ENCODE measurements around the gene RAB3C. TPM values are rescaled to one million over a fixed set of nuclear protein-coding genes. Genes with fewer than 3 reads are reported as not detected.
"Not testable (repeated sequence)": the region's sequence is repeated elsewhere in the genome, so short reads cannot be mapped to it uniquely, and the experiment has no call there.

The RAB3C gene, protein sequence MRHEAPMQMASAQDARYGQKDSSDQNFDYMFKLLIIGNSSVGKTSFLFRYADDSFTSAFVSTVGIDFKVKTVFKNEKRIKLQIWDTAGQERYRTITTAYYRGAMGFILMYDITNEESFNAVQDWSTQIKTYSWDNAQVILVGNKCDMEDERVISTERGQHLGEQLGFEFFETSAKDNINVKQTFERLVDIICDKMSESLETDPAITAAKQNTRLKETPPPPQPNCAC
- not detected in 2 replicates for total RNA-seq

DNA sequence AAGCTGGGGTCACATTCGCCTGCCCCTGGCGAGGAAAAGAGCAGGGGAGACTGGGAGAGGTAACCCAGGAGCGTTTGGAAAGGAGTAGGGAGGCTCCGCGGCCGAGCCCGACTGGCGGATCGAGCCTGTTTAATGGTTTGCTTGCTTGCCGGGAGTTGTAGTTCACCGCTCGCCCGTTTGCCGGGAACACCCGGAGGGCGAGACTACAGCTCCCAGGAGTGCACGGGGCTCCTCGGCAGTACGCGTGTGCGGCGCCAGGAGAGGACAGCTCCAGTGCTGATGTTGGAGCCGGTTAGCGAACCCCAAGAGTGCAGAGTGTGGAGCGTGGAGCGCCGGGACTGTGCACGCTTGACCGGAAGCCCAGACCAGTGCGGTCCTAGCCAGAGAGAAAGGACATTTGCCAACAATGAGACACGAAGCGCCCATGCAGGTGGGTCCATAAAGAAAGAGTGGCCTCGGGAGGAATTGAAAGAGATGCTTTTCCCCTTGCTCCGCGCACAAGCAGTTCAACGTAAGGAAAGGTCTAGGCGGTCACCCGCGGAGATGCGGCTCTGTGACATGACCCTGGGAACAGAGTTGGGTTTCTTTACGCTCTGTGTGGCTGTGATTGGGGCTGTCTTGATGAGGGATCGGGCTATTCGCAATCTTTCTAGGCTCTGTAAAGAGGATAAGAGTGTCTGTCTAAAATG lies at the start of gene RAB3C:
Gene RAB3C (plus strand): TSS at position 273 of the 689 bp plus-strand sequence. CDS start 134 bp downstream, at position 407.
- intact Hi-C loops (cut with micrococcal nuclease): no loop called here

DNA sequence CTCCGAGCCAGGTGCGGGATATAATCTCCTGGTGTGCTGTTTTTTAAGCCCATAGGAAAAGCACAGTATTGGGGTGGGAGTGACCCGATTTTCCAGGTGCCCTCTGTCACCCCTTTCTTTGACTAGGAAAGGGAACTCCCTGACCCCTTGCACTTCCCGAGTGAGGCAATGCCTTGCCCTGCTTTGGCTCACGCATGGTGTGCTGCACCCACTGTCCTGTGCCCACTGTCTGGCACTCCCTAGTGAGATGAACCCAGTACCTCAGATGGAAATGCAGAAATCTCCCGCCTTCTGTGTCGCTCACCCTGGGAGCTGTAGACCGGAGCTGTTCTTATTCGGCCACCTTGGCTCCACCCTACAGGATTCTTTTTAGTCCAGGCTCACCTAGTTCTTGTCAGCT lies 40.9 kb upstream of the RAB3C start:
- intact Hi-C loops (cut with micrococcal nuclease): not testable (repeated sequence)

DNA sequence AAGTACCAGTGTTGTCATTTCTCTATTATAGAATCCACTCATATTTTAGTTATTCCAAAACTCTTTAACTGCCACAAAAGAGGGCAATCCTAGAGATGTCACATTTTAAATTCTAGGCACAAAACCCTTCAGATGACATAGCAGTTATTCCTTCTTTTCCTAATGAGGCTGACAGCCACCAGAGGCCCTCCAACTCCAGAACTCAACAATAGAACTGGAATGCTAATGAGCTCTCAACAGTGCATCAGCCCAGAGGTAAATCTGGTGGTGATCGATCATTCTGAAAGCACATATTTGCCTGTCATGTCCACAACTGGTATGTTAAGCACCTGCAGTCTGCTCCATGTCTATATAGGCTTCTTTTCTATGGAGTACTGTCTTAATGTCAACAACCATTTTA lies 40.2 kb upstream of the RAB3C start:
- intact Hi-C loops (cut with micrococcal nuclease): no loop called here

DNA sequence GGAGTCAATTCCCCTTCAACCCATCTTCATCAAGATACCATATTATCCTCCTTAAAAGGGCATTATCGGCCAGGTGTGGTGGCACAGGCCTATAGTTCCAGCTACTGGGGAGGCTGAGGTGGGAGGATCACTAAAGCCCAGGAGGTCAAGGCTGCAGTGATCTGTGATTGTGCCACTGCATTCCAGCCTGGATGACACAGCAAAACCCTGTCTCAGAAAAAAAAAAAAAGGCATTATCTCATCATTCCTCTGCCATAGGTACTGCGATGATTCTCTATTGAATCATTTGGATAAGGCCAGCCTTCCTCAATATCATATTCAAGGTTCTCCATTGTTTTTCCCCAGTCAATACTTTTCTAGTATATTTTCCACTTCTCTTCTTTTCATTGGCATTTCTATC lies 39.2 kb upstream of the RAB3C start:
- intact Hi-C loops (cut with micrococcal nuclease): no loop called here

DNA sequence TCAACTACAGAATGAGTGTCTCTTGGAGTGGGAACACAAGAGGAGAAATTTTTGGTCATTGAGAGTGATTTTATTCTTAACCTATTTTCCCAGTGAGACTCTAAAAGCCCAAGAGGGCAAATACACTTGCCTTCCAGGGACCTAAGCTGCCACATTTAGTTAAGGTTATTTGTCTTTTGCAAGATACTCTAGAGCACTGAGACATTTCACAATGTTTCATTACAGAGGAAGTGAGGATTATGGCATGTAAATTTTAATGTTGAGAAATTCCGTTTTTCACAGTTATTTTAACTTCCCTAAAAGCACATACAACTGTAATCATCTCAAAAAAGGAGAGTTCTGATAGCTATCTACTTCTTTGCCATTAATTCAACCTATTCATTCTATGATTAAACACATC lies 38.7 kb upstream of the RAB3C start:
- intact Hi-C loops (cut with micrococcal nuclease): no loop called here

DNA sequence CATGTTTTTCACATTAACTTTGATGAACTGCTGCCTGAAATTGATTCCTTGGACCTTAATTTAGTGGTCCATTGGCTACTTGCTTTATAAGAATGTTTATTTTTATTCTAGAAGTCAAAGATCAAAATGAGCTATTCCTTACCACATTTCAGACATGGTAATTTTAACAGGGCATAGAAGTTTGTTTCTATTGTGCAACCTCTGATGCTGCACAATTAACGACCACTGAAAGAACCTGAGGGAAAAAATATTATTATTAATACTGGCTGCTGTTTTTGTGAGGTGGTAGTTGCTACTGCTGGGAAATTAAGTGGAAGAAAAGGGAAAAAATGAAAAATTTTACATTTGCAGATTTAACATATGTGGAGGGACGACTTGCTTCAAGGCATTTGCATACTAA lies 37.9 kb upstream of the RAB3C start:
- intact Hi-C loops (cut with micrococcal nuclease): no loop called here

DNA sequence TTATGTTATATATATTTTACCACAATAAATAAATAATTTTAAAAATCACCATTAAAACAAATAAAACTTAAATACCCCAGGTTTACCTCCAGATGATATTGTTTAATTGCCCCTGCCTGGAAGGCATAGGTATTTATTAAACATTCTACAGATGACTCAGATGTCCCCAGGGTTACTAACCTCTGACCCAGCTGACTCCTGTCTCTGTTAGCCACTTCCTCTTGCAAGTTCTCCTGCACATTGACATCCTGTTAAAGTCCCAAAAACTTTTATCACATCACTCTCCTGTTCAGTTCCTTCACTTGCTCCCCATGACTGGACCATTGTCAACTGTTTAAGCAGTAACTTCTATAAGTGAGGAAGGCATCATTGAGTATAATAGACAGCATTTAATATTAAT lies 37.0 kb upstream of the RAB3C start:
- intact Hi-C loops (cut with micrococcal nuclease): no loop called here

DNA sequence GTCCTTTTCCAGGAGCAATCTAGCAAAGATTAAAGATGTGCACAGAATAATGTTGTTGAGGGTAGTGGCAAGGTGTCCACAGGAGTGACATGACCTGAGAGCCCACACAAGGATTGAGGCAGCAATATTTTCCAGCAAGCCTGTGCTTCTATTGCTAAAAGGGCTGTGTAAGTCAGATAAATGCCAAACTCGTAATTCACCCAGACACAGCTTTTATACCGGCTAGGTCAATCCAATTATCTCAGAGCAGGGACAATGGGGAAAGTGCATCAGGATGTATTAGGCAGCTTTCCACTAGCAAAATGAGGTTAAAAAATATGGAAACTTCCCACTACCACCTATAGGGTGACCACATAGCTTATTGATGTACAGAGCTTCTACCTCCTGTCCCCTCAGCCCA lies 34.8 kb upstream of the RAB3C start:
- intact Hi-C loops (cut with micrococcal nuclease): no loop called here

DNA sequence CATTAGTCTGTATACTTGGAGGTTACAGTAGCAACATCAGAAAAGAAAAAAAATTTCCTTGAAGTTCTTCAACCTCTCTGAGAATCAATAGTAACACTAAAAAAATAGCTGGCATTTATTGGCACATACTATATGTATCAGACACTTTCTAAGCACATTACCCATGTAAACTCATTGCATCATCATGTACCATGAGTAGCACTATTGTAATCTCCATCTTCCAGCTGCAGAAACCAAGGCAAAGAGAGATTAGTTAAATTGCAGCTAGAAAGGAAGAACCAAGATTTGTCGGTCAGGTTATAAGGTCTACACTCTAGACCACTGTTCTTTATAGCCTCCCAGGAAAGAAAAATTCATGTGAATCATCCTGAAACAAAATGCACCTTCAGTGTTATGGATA lies 31.4 kb upstream of the RAB3C start:
- intact Hi-C loops (cut with micrococcal nuclease): no loop called here

DNA sequence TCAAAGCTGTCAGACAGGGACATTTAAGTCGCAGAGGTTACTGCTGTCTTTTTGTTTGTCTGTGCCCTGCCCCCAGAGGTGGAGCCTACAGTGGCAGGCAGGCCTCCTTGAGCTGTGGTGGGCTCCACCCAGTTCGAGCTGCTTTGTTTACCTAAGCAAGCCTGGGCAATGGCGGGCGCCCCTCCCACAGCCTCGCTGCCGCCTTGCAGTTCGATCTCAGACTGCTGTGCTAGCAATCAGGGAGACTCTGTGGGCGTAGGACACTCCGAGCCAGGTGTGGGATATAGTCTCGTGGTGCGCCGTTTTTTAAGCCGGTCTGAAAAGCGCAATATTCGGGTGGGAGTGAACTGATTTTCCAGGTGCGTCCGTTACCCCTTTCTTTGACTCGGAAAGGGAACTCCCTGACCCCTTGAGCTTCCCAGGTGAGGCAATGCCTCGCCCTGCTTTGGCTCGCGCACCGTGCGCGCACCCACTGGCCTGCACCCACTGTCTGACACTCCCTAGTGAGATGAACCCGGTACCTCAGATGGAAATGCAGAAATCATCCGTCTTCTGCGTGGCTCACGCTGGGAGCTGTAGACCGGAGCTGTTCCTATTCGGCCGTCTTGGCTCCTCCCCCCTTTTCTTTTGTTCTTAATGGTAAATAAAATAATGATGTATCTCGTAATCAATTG lies 25.1 kb upstream of the RAB3C start:
- intact Hi-C loops (cut with micrococcal nuclease): not testable (repeated sequence)

DNA sequence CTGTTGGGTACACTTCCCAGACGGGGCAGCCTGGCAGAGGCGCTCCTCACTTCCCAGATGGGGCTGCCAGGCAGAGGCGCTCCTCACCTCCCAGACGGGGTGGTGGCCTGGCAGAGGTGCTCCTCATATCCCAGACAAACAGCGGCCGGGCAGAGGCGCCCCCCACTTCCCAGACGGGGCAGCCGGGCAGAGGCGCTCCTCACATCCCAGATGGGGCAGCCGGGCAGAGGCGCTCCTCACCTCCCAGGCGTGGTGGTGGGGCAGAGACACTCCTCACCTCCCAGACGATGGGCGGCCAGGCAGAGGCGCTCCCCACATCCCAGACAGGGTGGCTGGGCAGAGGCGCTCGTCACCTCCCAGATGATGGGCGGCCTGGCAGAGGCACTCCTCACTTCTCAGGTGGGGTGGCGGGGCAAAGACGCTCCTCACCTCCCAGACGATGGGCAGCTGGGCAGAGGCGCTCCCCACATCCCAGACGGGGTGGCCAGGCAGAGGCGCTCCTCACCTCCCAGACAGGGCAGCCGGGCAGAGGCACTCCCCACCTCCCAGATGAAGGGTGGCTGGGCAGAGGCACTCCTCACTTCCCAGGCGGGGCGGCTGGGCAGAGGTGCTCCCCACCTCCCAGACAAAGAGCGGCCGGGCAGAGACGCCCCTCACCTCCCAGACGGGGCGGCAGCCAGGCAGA lies 19.7 kb upstream of the RAB3C start:
- intact Hi-C loops (cut with micrococcal nuclease): not testable (repeated sequence)

DNA sequence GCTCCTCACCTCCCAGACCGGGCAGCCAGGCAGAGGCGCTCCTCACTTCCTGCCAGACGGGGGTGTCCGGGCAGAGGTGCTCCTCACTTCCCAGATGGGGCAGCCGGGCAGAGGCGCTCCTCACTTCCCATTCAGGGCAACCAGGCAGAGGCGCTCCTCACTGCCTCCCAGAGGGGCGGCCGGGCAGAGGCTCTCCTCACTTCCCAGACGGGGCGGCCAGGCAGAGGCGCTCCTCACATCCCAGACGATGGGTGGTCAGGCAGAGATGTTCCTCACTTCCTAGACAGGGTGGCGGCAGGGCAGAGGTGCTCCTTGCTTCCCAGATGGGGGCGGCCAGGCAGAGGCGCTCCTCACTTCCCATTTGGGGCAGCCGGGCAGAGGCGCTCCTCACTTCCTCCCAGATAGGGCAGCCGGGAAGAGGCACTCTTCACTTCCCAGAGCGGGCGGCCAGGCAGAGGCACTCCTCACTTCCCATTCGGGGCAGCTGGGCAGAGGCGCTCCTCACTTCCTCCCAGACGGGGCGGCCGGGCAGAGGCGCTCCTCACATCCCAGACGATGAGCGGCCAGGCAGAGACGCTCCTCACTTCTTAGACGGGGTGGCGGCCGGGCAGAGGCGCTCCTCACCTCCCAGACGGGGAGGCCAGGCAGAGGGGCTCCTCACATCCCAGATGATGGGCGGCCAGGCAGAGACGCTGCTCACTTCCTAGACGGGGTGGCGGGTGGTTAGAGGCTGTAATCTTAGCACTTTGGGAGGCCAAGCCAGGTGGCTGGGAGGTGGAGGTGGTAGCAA lies 18.6 kb upstream of the RAB3C start:
- intact Hi-C loops (cut with micrococcal nuclease): not testable (repeated sequence)

DNA sequence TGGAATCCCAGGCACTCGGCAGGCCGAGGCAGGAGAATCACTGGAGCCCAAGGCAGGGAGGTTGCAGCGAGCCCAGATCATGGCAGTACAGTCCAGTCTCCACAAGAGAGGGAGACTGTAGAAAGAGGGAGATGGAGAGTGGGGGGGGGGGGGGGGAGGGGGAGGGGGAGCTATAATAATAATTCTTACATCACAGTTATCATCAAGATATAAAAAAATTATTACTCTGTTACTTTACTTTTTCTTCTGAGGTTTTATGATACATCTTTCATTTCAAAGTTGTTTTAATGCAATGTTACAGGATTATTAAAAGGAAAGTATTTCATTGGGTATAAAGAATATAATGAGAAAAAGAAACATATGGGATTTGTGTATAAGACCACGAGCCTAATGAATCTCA lies 17.8 kb upstream of the RAB3C start:
- intact Hi-C loops (cut with micrococcal nuclease): no loop called here

DNA sequence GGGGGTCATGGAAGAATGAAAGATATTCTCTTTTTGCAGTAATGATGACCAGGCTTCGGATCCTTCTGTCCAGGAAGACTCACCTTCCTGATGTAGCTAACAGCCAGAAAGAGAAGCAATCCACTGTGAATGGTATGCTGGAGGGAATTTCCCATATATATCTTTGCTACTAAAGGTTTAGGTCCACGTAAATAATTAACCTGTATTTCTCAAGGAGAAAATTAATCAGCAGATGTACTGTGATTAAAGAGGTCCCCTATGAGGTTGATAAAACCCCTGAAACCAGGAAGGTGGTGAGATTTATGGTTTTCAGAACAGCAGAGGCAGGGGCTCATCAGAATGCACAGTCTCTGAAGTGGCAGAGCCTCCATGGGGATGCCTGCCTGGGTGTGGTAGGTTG lies 11.4 kb upstream of the RAB3C start:
- intact Hi-C loops (cut with micrococcal nuclease): no loop called here

DNA sequence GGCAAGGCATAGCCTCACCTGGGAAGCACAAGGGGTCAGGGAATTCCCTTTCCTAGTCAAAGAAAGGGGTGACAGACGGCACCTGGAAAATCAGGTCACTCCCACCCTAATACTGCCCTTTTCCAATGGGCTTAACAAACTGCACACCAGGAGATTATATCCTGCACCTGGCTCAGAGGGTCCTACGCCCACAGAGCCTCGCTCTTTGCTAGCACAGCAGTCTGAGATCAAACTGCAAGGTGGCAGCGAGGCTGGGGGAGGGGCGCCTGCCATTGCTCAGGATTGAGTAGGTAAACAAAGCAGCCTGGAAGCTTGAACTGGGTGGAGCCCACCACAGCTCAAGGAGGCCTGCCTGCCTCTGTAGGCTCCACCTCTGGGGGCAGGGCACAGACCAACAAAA lies 9.9 kb upstream of the RAB3C start:
- intact Hi-C loops (cut with micrococcal nuclease): not testable (repeated sequence)

DNA sequence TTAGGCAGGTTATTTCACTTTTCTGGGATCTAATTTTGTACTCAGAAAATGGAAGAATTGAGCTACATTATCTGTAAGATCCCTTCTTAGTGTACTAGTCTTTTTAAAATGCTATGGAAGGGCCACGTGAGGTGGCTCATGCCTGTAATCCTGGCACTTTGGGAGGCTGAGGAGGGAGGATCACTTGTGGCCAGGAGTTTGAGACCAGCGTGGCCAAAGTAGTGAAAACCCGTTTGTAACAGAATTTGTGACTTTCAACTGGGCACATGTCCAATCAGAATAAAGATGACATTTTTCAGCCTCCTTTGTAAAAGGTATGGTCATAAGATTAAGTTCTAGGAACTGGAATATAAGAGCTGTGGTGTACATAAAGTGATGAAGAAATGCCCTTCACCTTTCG lies 3.1 kb upstream of the RAB3C start:
- intact Hi-C loops (cut with micrococcal nuclease): no loop called here

DNA sequence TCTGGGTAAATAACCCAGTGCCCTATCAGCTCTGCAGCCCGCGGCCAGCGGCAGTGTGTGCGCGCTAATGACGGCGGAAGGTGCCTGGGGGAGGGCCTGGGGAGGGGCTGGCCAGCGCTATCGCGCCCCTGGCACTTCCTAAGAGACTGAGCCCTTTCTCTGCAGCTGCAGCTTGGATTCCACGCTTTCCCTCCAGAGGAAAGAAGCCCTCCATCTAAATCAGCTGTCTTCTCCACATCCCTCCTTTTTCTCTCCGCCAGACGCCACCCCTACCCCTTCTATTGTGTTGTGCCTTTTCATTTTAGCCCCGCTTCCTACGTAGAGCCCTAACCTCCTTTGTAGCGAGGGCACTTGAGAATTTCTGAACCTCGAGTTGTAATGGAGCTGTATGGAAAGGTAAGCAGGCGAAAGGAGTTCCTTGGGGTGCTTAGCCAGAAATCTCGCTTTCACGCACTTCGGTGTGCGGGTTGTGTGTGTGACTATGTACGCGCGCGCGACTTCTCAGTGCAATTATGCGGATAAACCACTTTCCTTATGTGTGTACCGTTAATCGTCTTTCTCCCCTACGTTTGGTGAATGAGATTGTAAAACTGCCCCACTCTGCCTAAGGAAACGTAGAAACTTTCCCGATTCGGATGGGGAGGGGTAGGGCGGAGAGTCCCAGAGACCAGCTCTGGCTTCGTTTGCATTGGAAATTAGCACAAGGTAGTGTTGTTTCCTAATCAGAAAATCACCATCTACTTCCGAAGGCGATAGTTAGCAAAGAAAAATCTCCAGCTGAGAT lies 664 bp upstream of the RAB3C start:
- intact Hi-C loops (cut with micrococcal nuclease): no loop called here

DNA sequence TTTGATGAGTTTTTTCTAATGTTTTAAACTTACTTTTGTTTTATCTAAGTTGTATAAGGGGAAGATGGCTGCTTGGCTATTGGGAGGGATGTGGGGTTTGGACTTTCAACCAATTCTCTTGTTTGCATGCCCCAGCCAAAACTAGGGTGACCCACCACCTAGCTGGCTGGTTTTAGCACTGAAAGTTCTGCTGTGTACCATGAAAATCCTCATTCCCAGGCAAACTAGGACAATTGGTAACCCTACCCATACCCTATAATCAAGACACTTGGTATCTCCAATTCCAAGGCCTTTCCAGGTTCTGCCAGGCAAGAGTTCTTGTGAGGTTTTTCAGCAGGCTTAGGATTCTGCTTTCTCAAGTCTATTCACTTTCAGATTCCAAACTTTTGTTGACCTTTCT lies 13.1 kb downstream of the RAB3C start:
- intact Hi-C loops (cut with micrococcal nuclease): no loop called here

DNA sequence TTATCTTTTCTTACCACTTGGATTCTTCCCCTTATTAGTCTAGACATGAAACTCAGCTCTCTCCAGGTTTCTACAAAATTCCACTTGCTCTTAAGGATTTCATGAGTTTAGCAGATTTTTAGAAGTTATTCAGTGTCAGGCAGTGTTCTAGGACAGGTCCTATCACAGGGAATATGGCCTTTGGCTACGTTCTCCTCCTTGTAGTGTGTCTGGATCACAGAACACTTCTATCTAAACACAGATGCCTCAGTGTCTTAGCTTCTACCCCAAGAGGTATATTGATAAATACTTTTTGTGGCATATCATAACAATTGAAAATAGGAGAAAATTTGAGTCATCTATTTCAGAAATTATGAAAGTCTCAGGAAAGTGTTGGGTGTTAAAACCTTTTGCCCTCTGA lies 15.6 kb downstream of the RAB3C start:
- intact Hi-C loops (cut with micrococcal nuclease): no loop called here

DNA sequence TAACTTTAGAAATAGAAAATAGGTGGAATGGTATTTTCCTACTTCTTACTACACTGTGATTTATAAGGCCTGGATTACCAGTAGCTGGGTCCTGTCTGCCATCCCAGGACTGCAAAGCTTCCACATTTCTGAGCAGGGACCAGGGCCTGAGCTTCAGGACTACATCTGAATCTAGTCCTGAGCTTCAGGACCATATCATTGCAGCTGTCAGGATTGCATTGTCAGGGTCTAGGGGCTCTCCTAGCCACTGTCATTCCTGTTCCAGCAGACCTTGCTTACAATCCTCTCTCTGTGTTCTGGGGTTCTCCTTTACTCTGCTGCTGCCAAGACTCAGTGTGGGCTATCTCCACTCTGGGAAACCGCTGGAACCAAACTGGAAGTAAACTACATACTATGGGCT lies 16.3 kb downstream of the RAB3C start:
- intact Hi-C loops (cut with micrococcal nuclease): no loop called here

DNA sequence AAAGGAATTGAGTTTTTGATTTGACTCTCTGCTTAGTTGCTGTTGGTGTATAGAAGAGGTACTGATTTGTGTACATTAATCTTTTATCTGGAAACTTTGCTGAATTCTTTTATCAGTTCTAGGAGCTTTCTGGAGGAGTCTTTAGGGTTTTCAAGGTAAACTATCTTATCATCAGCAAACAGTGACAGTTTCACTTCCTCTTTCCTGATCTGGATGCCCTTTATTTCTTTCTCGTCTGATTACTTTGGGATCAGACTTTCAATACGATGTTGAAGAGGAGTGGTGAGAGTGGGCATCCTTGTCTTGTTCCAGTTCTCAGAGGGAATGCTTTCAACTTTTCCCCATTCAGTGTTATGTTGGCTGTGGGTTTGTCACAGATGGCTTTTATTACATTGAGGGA lies 17.7 kb downstream of the RAB3C start:
- intact Hi-C loops (cut with micrococcal nuclease): not testable (repeated sequence)
